ENCODE results near the gene OR6S1. TPM values are rescaled to one million over a fixed set of nuclear protein-coding genes. Genes with fewer than 3 reads are reported as not detected.

OR6S1 gene
- total and polyA plus RNA-seq, 10 of the 15 experiments (the other 5 are each of a cell fraction or from before 2014, with no cell fraction given): 0.22 to 0.67 (median 0.43) TPM; not detected in 4

DNA sequence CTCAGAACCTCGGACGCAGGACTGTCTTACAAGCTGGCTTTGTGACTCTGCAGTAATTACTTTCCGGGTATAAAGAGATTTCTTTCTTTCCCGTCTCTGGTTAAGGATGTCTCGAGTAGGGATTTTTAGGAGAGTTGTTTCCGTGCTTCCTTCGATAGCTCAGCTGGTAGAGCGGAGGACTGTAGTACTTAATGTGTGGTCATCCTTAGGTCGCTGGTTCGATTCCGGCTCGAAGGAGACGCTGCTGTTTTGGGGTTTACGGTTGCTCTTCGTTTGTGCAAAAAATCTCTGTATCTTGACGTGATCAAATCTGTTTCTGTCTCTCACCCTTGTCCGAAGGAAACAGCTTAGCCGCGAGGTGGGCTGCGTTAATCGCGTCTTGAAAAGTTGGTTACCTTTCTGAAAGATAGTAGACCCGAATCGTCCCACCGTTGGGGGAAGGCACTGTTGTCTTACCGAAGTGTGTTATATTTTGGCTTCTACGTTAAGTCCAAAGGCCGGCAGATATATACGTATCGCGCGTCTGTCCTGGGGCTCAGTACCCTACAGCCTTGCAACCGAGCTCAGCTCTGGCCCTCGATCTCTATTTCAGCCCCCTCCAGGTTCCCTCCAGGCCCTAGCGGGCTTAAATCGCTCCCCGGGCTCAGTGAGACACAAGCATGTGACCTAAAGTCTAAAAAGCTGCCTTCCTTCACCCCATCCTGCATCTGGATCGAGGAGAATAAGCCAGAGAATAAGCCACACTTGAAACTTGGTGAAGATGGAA is 41.8 kb upstream of the OR6S1 start (continued):
- TF ChIP-seq RELA (IDR thresholded peaks at IDR 0.05; ENCODE audit: borderline replicate concordance, partially characterized antibody) (peak; percentile 58), ZSCAN29 (IDR thresholded peaks at IDR 0.05) (peak; percentile 92), TCF7 (IDR thresholded peaks at IDR 0.05; ENCODE audit: borderline replicate concordance) (no peak), SPI1 (IDR thresholded peaks at IDR 0.05; ENCODE audit: borderline replicate concordance, insufficient read depth, low read depth, low read length) (no peak), CEBPB (IDR thresholded peaks at IDR 0.05; ENCODE audit: borderline replicate concordance in 1 of 2, low read depth in 2 of 2, low read length in 2 of 2) (no peak), EGR1 (IDR thresholded peaks at IDR 0.05; ENCODE audit: borderline replicate concordance in 1 of 2, low read depth in 2 of 2, low read length in 2 of 2) (no peak), SMARCA5 (IDR thresholded peaks at IDR 0.05) (peak; percentile 87), YBX1 (IDR thresholded peaks at IDR 0.05) (no peak), NFYA (IDR thresholded peaks at IDR 0.05; ENCODE audit: borderline replicate concordance, low read depth, low read length) (no peak), MXI1 (IDR thresholded peaks at IDR 0.05; ENCODE audit: low read depth, low read length) (peak; percentile 64; the same call in 1 of the 2 replicates), RAD51 (IDR thresholded peaks at IDR 0.05) (peak; percentile 79; the same call in 1 of the 2 replicates), POU2F2 (IDR thresholded peaks at IDR 0.05; ENCODE audit: borderline replicate concordance, low read depth, low read length) (no peak), ZNF24 (IDR thresholded peaks at IDR 0.05) (peak; percentile 98), CREM (IDR thresholded peaks at IDR 0.05; ENCODE audit: low read depth) (no peak), TBL1XR1 (IDR thresholded peaks at IDR 0.05; ENCODE audit: low read depth, low read length) (0 out of 2 replicates have a peak, but pooled peaks have one; percentile 61), TARDBP (IDR thresholded peaks at IDR 0.05; ENCODE audit: borderline replicate concordance) (peak; percentile 97)
- TF ChIP-seq, protein P1, sequence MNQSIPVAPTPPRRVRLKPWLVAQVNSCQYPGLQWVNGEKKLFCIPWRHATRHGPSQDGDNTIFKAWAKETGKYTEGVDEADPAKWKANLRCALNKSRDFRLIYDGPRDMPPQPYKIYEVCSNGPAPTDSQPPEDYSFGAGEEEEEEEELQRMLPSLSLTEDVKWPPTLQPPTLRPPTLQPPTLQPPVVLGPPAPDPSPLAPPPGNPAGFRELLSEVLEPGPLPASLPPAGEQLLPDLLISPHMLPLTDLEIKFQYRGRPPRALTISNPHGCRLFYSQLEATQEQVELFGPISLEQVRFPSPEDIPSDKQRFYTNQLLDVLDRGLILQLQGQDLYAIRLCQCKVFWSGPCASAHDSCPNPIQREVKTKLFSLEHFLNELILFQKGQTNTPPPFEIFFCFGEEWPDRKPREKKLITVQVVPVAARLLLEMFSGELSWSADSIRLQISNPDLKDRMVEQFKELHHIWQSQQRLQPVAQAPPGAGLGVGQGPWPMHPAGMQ (IDR thresholded peaks at IDR 0.05; ENCODE audit: borderline replicate concordance): no peak
- TF ChIP-seq, protein P2, sequence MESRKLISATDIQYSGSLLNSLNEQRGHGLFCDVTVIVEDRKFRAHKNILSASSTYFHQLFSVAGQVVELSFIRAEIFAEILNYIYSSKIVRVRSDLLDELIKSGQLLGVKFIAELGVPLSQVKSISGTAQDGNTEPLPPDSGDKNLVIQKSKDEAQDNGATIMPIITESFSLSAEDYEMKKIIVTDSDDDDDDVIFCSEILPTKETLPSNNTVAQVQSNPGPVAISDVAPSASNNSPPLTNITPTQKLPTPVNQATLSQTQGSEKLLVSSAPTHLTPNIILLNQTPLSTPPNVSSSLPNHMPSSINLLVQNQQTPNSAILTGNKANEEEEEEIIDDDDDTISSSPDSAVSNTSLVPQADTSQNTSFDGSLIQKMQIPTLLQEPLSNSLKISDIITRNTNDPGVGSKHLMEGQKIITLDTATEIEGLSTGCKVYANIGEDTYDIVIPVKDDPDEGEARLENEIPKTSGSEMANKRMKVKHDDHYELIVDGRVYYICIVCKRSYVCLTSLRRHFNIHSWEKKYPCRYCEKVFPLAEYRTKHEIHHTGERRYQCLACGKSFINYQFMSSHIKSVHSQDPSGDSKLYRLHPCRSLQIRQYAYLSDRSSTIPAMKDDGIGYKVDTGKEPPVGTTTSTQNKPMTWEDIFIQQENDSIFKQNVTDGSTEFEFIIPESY (IDR thresholded peaks at IDR 0.05): no peak
- TF ChIP-seq, protein P3, sequence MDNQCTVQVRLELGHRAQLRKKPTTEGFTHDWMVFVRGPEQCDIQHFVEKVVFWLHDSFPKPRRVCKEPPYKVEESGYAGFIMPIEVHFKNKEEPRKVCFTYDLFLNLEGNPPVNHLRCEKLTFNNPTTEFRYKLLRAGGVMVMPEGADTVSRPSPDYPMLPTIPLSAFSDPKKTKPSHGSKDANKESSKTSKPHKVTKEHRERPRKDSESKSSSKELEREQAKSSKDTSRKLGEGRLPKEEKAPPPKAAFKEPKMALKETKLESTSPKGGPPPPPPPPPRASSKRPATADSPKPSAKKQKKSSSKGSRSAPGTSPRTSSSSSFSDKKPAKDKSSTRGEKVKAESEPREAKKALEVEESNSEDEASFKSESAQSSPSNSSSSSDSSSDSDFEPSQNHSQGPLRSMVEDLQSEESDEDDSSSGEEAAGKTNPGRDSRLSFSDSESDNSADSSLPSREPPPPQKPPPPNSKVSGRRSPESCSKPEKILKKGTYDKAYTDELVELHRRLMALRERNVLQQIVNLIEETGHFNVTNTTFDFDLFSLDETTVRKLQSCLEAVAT (IDR thresholded peaks at IDR 0.05): no peak
- TF ChIP-seq, protein P4, sequence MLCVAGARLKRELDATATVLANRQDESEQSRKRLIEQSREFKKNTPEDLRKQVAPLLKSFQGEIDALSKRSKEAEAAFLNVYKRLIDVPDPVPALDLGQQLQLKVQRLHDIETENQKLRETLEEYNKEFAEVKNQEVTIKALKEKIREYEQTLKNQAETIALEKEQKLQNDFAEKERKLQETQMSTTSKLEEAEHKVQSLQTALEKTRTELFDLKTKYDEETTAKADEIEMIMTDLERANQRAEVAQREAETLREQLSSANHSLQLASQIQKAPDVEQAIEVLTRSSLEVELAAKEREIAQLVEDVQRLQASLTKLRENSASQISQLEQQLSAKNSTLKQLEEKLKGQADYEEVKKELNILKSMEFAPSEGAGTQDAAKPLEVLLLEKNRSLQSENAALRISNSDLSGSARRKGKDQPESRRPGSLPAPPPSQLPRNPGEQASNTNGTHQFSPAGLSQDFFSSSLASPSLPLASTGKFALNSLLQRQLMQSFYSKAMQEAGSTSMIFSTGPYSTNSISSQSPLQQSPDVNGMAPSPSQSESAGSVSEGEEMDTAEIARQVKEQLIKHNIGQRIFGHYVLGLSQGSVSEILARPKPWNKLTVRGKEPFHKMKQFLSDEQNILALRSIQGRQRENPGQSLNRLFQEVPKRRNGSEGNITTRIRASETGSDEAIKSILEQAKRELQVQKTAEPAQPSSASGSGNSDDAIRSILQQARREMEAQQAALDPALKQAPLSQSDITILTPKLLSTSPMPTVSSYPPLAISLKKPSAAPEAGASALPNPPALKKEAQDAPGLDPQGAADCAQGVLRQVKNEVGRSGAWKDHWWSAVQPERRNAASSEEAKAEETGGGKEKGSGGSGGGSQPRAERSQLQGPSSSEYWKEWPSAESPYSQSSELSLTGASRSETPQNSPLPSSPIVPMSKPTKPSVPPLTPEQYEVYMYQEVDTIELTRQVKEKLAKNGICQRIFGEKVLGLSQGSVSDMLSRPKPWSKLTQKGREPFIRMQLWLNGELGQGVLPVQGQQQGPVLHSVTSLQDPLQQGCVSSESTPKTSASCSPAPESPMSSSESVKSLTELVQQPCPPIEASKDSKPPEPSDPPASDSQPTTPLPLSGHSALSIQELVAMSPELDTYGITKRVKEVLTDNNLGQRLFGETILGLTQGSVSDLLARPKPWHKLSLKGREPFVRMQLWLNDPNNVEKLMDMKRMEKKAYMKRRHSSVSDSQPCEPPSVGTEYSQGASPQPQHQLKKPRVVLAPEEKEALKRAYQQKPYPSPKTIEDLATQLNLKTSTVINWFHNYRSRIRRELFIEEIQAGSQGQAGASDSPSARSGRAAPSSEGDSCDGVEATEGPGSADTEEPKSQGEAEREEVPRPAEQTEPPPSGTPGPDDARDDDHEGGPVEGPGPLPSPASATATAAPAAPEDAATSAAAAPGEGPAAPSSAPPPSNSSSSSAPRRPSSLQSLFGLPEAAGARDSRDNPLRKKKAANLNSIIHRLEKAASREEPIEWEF (IDR thresholded peaks at IDR 0.05; ENCODE audit: insufficient replicate concordance, low read depth, low read length): no peak

Measured in GM12878 (cell line).